Activated T-cell treated with anti-CD3 and anti-CD28 coated beads, Interleukin-2, amount 50 U/mL, for 4 hours (primary cell): ENCODE measurements around the gene DHCR24. TPM values are rescaled to one million over a fixed set of nuclear protein-coding genes. Genes with fewer than 3 reads are reported as not detected.

Source experiments
- ATAC-seq, 2 donors: fragments of 200-7000 bp; cut with Tn5 transposase; one replicate each; pipeline ENCODE4 v1.10.0; 2021
- DNase-seq: peaks from one replicate; pipeline ENCODE4 v3.0.0-alpha.2; 2020
- H3K27me3 Mint-ChIP-seq: one replicate; pipeline ENCODE4 v1.8.0; 2021; ENCODE audit warnings: low read depth, mixed read lengths
- H3K36me3 Mint-ChIP-seq: one replicate; pipeline ENCODE4 v1.8.0; 2022; ENCODE audit warnings: mixed read lengths; ENCODE audit not compliant: insufficient read depth
- H3K4me1 Mint-ChIP-seq: one replicate; pipeline ENCODE4 v1.8.0; 2021; ENCODE audit warnings: low read depth, mixed read lengths
- H3K4me3 Mint-ChIP-seq: one replicate; pipeline ENCODE4 v1.8.0; 2021; ENCODE audit warnings: mild to moderate bottlenecking, moderate library complexity, mixed read lengths
- H3K9me3 Mint-ChIP-seq: one replicate; pipeline ENCODE4 v1.8.0; 2021; ENCODE audit warnings: mixed read lengths
- total RNA-seq, 3 donors: library from RNA; stranded (reverse); gene quantifications; one replicate each; pipeline ENCODE4 v1.2.1, GENCODE V29; 2021

Gene DHCR24
- total RNA-seq, 3 donors from 2014 or later, result 53.0 to 70.5 (median 66.8) TPM

- H3K36me3 Mint-ChIP-seq, result no peaks in the 10 kb centered on the region
- H3K27me3 Mint-ChIP-seq, result no peaks in the 10 kb centered on the region
- H3K4me1 Mint-ChIP-seq, result peaks cover 40% of the 10 kb centered on the region
- H3K9me3 Mint-ChIP-seq, result no peaks in the 10 kb centered on the region
- ATAC-seq (peak; percentile 36 to 54), DNase-seq (no peak)
- H3K4me3 Mint-ChIP-seq, result no peak overlapping the region
Observed at GRCh38 chr1:54804471-54805132, 82.4 kb downstream of the DHCR24 start.

DNA sequence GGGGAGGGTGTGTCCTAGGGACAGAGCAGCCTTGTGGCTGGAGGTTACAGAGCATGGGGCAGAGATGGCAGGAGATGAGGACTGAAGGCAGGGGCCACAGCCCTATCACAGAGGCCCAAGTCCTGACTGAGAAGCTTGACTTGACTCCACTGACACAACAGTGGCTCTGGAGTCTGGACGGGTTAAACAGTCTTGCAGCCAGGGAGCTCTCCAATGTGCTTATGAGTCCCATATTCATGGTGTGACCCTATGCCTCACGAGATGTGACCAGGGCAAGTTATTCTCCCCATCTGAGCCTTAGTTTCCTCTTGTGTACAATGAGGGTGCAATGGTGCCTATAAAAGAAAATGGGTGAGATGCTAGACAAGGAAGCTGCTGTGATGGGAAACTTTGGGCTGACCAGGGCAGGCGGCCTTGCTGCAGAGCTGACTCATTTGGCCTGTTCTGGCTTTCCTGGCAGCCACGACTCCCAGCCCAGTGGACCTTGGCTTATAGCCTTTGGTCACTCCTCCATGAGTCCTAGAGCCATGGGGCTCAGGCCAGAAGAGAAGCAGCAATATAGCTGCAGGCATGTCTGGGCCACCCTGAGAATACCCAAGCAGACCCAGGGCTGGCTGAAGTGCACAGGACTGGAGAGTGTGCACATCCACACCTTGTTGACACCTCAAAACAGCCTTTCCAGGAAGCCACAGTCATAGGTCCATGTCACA, 83.1 kb downstream of the DHCR24 start:
- Mint-ChIP-seq H3K4me3 (no peak overlapping the region), H3K36me3 (no peaks in the 10 kb centered on the region), H3K27me3 (no peaks in the 10 kb centered on the region), H3K9me3 (no peaks in the 10 kb centered on the region), H3K4me1 (peaks cover 47% of the 10 kb centered on the region)
- DNase-seq (no peak), ATAC-seq (no peak)

DNA sequence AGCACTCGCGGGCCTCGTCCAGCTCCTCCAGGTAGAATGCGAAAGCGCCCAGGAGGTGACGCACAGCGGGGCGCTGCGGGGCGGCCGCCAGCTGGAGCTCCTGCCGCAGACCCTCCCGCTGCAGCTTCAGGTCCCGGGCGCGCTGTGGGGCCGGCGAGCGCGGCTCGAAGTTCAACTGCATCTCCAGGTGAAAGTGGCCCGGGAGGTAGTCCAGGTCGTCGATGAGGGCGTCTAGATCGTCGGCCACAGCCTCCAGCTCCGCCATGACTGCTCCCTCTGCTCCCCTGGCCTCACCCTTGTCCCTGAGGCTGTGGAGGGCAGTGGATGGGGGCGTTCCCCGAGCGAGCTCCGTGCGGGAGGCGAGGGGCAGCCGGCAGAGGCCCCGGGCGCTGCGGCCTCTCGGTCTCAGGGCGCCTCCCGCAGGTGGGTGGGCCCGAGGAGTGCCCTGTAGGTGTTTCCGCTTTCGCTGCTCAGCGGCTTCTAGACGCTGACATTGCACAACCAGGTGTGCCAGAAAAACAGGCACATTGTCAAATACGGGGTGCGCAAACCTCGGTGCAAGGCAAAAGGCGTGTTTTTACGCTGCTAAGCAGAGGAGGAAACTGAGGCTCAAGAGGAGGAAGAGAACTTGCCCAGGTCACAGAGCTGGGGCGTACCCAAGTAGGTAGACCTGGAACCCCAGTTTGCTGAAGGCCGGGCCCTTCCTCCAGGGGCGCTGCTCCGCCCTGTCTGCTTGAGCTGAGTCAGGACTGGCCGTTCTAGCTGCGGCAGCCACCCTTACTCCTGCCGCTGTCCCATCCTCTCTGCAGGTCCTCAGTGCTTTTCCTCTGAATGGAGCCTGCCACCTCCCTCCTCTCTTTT, 85.9 kb downstream of the DHCR24 start, which contains the start of gene TTC22:
Gene TTC22 (minus strand): TSS at position 425 of the 861 bp plus-strand sequence. CDS start 160 bp downstream, at position 265.
- DNase-seq, result peak; percentile 61
- H3K27me3 Mint-ChIP-seq, result no peaks in the 10 kb centered on the region
- H3K36me3 Mint-ChIP-seq, result no peaks in the 10 kb centered on the region
- peak; percentile 72 to 73 for ATAC-seq
- no peaks in the 10 kb centered on the region for H3K9me3 Mint-ChIP-seq
- H3K4me3 Mint-ChIP-seq, result peak within 1 kb of the TSS; percentile 88
- peaks cover 62% of the 10 kb centered on the region for H3K4me1 Mint-ChIP-seq

DNA sequence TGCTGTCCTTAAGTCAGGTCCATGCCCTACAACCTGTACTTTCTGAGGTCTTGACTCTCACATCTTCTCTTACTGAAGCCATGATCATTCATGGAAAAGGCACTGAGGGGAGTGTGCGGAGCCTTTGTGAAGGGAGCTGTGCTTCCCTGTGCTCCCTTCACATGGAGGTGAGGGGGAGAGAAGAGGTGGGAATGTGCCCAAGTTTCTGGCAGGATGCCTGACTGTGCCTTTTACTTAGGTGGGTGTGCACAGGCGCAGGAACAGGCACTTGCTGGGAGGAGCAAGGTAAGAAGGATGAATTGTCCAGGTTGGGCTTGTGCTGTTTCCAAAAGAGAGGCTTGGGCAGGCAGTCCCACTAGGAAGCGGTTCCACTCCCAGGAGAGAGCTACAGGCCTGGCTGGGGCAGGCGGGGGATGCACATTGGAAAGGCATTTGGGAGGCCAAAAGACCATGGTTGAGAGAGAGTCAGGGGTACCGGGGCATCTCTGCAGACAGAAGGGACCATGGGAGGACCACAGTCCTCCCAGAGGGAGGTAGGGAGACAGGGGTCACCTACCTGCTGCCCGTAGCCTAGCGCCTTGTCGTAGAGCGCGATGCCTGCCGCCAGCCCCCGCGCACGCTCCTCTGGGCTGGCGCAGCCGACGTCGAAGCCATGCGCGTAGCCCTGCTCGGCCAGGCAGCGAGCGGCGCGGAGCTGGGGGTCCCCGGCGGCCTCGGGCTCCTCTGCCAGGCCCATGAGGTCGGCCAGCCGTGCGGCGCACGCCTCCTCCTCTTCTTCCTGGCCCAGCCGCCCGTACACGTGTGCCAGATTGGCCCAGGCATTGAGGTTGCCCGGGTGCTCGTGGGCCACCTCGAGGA, 86.7 kb downstream of the DHCR24 start:
- no peaks in the 10 kb centered on the region for H3K27me3 Mint-ChIP-seq

More for the DNA sequence above, 86.7 kb downstream of the DHCR24 start:
- no peak for ATAC-seq
- Mint-ChIP-seq H3K4me3 (peak overlapping the region; percentile 88), H3K4me1 (peaks cover 68% of the 10 kb centered on the region), H3K36me3 (no peaks in the 10 kb centered on the region), H3K9me3 (no peaks in the 10 kb centered on the region)
- no peak for DNase-seq

Other genes with a start within 250 kb of the DHCR24 start
- gene MROH7, start 245.4 kb downstream of the DHCR24 start, total RNA-seq, result under 1 TPM in 1 of 3 donors, not detected in 2; 0.08 TPM
- 10 to 100 TPM; 52.5 to 61.2 (median 59.6) TPM for gene TTC4, start 171.3 kb downstream of the DHCR24 start, total RNA-seq
- 1 to 10 TPM; 5.5 to 7.9 (median 6.1) TPM for gene PARS2, start 122.7 kb downstream of the DHCR24 start, total RNA-seq
- gene TTC22, start 85.9 kb downstream of the DHCR24 start, total RNA-seq, result 1 to 10 TPM; 1.9 to 2.8 (median 2.0) TPM
- under 1 TPM in 1 of 3 donors, not detected in 2; 0.24 TPM for gene TMEM61, start 93.4 kb upstream of the DHCR24 start, total RNA-seq
- not detected for gene BSND, start 111.7 kb upstream of the DHCR24 start, total RNA-seq
- gene PCSK9, start 152.4 kb upstream of the DHCR24 start, total RNA-seq, result under 1 TPM; 0.05 to 0.10 (median 0.08) TPM